ENCODE data around the gene A1BG.
"Not testable (repeated sequence)": the region's sequence is repeated elsewhere in the genome, so short reads cannot be mapped to it uniquely, and the experiment has no call there.

Gene A1BG

GRCh38 chr19:58385891-58386575, 32.7 kb upstream of the A1BG start:
- DNase-seq (ENCODE audit: low spot score) = no peak

GRCh38 chr19:58385313-58385890, 32.1 kb upstream of the A1BG start:
- no peak for DNase-seq (ENCODE audit: low spot score)

GRCh38 chr19:58382997-58383603, 29.8 kb upstream of the A1BG start:
- DNase-seq (ENCODE audit: low spot score) = no peak

- no peak for DNase-seq (ENCODE audit: low spot score)
Measured at GRCh38 chr19:58381460-58382212, 28.3 kb upstream of the A1BG start.

- DNase-seq (ENCODE audit: low spot score) = peak; percentile 100
Measured at GRCh38 chr19:58380662-58381459, 27.6 kb upstream of the A1BG start, which contains the start of gene ZNF837. Gene ZNF837, minus strand, starts transcription at chr19:58381030. Its CDS starts 11,698 bp downstream, at chr19:58369332.

- no peak for DNase-seq (ENCODE audit: low spot score)
Measured at GRCh38 chr19:58380037-58380661, 26.9 kb upstream of the A1BG start.

DNA sequence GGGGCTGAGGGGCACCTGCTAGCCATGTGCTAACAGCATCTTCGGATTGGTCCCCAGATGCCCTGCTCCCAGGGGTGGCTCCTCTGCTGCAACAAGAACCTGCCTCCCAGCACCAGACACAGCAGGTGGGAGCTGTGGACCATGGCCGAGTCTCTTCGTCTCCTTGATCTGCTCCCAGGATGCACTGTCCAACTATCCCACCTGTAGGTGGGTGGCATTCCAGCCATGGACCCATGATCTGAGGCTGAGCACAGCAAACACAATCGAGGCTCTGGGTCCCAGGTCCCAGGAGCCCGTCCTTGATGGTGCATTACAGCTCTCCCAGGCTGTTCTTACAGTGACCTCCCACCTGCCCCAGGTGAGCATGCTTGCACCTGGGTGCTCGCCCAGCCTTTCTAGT, 26.0 kb upstream of the A1BG start:
- no peak for DNase-seq (ENCODE audit: low spot score)

DNA sequence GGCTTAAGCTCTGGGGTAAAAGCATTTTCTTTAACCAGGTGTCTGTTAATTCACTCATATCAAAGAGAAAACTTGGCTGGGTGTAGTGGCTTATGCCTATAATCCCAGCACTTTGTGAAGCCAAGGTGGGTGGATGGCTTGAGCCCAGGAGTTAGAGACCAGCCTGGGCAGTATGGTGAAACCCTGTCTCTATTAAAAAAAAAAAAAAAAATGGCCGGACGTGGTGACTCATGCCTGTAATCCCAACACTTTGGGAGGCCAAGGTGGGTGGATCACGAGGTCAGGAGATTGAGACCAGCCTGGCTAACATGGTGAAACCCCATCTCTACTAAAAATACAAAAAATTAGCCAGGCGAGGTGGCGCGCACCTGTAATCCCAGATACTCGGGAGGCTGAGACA, 23.4 kb upstream of the A1BG start:
- DNase-seq (ENCODE audit: low spot score) = not testable (repeated sequence)

GRCh38 chr19:58374200-58374599, 20.9 kb upstream of the A1BG start:
- no peak for DNase-seq (ENCODE audit: low spot score)

DNA sequence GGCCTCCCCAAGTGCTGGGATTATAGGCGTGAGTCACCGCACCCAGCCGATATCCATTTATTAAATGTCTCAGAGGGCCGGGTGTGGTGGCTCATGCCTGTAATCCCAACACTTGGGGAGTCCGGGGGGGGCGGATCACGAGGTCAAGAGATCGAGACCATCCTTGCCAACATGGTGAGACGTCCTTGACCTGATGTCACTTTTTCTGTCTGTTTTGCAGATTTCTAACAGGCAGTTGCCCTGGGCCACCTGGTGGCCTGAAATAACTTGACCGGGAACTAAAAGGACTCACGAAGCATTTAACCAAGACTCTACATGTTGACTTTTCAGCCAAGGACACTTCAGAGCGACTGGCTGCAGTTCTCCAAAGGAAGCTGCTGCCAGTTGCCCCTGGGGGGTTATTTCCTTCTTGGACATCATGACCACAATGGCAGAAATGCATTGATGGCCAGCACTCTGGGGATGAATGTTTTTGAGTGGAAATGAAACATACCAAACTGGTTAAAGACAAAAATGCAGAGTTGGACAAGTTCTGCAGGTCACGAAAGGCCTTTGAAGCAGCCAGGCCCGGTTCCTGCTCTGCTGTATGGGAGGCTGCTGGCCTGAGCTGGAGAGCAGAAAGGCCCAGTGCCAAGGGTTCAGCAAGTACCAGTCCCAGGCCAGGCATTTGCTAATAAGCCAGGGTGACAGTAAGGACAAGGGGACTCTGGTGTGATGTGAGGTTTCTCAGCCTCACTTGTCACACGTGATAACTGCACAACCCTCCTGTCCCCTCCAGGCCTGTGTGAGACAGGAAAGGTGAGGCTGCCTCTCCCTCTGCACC, 19.2 kb upstream of the A1BG start:
- no peak for DNase-seq (ENCODE audit: low spot score)

GRCh38 chr19:58368561-58369360, 15.5 kb upstream of the A1BG start:
- no peak for DNase-seq (ENCODE audit: low spot score)

DNA sequence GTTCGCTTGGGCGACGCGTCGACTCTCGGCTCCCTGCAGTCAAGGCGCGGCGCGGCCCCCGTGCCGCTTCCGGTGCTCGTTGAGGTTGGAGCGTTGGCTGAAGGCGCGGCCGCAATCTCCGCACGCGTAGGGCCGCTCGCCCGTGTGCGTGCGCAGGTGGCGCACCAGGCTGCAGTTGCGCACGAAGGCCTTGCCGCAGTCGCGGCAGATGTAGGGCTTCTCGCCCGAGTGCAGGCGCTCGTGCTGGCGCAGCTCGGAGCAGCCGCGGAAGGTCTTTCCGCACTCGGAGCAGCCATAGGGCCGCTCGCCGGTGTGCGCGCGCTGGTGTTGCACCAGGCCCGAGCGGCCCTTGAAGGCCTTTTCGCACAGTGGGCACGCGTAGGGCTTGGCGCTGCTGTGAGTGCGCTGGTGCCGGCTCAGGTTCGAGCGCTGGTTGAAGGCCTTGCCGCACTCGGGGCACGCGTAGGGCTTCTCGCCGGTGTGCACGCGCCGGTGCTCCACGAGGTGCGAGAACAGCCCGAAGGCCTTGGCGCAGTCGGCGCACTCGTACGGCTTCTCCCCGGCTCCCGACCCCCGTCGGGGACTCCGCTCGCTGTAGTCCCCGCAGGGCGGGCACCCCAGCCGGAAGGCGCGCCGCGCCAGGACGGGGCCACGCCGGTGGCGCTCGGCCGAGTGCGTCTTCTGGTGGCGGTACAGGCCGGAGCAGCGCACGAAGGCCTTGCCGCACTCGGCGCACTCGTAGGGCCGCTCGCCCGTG, 14.6 kb upstream of the A1BG start:
- DNase-seq (ENCODE audit: low spot score) = no peak

DNA sequence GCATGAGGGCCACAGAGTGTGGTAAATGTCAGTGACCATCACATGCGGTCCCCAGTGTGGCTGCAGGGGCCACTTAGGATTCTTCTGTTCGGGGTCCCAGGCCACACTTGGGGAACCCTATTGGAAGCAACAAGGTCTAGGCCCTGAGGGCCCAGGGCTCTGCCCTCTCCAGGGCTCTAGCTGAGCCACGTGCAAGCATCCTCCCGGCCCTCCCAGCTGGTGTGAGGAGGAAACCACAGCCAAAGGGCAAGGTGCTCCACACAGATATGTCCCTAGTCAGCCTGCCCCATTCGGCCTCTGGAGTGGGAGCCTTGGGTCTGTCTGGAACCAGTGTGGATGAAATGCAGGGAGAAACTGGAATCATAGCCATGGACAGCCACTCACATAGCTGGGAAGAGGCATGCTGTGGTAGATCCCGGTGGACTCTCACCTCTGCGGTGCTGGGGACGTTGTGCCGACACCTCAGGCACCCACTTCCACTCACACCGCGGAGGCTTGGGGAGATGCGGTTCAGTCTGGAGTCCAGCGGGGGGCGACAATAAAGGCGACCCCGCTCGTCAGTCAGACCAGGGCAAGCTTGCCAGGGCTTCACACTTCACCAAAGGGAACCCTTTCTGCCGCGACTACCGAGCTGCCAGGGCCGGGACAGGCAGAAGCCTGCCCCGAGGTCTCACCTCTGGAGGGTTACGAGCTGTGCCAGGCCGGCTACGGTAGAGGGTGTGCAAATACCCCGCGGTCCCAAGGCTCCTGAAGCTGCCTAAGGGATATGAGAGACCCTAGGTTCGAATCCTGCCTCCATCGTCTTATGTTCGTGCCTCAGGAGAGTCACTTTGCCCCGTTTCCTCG, 13.5 kb upstream of the A1BG start:
- no peak for DNase-seq (ENCODE audit: low spot score)

DNA sequence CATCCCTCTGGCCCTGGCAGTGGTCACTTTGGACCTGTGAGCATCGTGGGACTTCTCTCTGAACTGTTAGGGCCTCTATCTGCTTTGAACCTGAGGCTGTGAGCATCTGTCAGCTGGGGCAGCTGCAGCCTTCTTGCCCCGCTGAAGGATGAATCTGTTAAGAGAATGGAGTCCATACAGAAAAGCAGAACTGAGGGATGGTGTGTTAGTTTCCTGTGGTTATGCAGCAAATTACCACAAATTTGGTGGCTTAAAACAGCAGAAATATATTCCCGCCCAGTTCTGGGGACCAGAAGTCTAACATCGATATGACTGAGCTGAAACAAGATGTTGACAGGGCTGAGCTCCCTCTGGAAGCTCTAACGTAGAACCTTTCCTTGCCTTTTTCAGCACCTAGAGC, 10.9 kb upstream of the A1BG start:
- DNase-seq (ENCODE audit: low spot score) = no peak

- peak; percentile 97 for DNase-seq (ENCODE audit: low spot score)
Measured at GRCh38 chr19:58362272-58362994, 9.1 kb upstream of the A1BG start, which contains the start of gene ZNF497. Gene ZNF497, minus strand, starts transcription at chr19:58362751. Its CDS starts 5,116 bp downstream, at chr19:58357635.

DNA sequence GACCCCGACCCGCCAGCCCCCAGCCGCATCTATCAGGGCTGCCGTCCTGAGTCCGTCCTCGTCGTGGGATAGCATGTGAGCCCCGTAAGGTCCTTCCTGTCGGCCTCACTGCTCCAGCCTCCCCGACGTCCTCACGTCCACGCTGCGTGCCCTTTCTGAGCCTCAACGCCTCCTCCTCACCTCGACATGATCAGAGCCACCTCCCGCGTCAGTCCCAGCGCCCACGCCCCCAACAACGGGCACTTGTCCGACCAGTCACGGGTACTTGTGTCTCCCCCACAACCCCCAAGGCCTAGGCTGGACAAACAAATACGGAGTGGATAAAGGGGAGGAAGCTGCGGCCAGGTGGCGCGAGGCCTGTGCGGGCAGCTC, 8.6 kb upstream of the A1BG start:
- DNase-seq (ENCODE audit: low spot score) = no peak

- no peak for DNase-seq (ENCODE audit: low spot score)
Measured at GRCh38 chr19:58357481-58358145, 4.3 kb upstream of the A1BG start.

All from putamen (tissue), 1 donor.